ENCODE data around the gene LRMDA.

LRMDA gene

GRCh38 chr10:75999515-76000209 is 568.2 kb downstream of the LRMDA start:
- Histone ChIP-seq H3K4me1 (no peaks in the 10 kb centered on the region), H3K36me3 (no peaks in the 10 kb centered on the region), H4K20me1 (no peaks in the 10 kb centered on the region), H3K9me3 (replicated peaks in 1 of 11) (no peaks in the 10 kb centered on the region), H3K9ac (no peak overlapping the region), H3K4me2 (no peak overlapping the region), H3K27ac (no peak overlapping the region), H3K4me3 (no peak overlapping the region), H3K27me3 (no peaks in the 10 kb centered on the region)
- no peak for TF ChIP-seq Cebpa-rat (IDR thresholded peaks at IDR 0.05)

GRCh38 chr10:76000550-76000949 is 569.1 kb downstream of the LRMDA start:
- Histone ChIP-seq H3K4me3 (no peak overlapping the region), H3K27ac (no peak overlapping the region), H3K36me3 (no peaks in the 10 kb centered on the region), H3K27me3 (no peaks in the 10 kb centered on the region), H3K4me1 (no peaks in the 10 kb centered on the region), H4K20me1 (no peaks in the 10 kb centered on the region), H3K4me2 (no peak overlapping the region), H3K9ac (no peak overlapping the region), H3K9me3 (replicated peaks in 1 of 11) (no peaks in the 10 kb centered on the region)
- TF ChIP-seq Cebpa-rat (IDR thresholded peaks at IDR 0.05), result no peak

GRCh38 chr10:76001019-76001418 is 569.6 kb downstream of the LRMDA start:
- Histone ChIP-seq H3K27ac (no peak overlapping the region), H3K4me2 (no peak overlapping the region), H4K20me1 (no peaks in the 10 kb centered on the region), H3K4me1 (no peaks in the 10 kb centered on the region), H3K9me3 (replicated peaks in 1 of 11) (no peaks in the 10 kb centered on the region), H3K27me3 (no peaks in the 10 kb centered on the region), H3K4me3 (no peak overlapping the region), H3K9ac (no peak overlapping the region), H3K36me3 (no peaks in the 10 kb centered on the region)
- TF ChIP-seq Cebpa-rat (IDR thresholded peaks at IDR 0.05), result no peak

DNA sequence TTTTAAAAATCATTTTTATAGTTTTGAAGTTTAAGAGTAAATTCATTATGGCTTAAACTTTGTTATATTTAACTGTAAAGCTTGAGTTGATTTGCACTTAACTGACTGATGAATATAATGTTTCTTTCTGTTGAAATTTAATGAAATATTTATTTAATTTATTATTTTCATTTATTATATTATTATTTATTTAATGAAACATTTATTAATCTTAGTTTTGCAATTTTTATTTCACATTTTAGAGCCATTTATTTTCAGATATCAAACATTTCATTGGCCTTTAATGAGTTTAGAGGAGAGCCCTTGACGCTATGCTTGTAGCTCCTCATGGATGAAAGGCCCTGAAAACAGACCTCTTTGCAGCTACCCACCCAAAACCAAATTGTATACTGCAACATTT is 570.0 kb downstream of the LRMDA start:
- no peak overlapping the region for H3K9ac ChIP-seq

DNA sequence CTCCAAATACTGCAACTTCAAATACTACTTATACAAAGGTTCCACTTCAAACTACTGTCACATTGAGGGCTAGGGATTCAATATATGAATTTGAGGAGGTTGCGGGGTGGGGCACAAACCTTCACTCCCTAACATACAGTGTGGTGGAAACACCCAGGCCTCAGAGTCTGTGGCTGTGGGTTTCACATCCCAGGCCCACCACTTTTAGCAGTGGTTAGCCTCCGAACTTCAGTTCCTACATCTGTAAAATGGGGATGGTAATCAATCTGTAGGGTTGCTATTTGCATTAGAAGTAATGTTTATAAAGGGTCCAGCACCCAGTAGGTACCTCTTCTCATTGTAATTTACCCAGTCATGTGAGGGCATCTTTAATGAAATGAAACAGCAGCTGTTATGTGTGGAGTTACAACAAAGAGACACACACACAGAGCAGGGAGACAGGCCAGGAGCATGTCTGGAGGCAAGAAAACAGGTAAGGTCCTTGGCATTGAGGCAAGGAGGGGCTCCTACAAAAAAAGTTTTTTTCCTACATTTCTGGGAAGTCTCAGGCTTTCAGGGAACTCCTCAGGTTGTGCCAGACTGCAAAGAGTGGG is 570.9 kb downstream of the LRMDA start:
- no peak overlapping the region for H3K4me3 ChIP-seq
- no peak overlapping the region for H3K27ac ChIP-seq
- no peaks in the 10 kb centered on the region for H3K9me3 ChIP-seq (replicated peaks in 1 of 11)
- no peak overlapping the region for H3K4me2 ChIP-seq
- no peaks in the 10 kb centered on the region for H4K20me1 ChIP-seq
- H3K4me1 ChIP-seq, result no peaks in the 10 kb centered on the region
- no peak overlapping the region for H3K9ac ChIP-seq
- no peaks in the 10 kb centered on the region for H3K36me3 ChIP-seq
- TF ChIP-seq Cebpa-rat (IDR thresholded peaks at IDR 0.05), result no peak
- no peaks in the 10 kb centered on the region for H3K27me3 ChIP-seq

More for the DNA sequence above, 570.0 kb downstream of the LRMDA start:
- Histone ChIP-seq H3K27ac (no peak overlapping the region), H3K36me3 (no peaks in the 10 kb centered on the region), H3K9me3 (replicated peaks in 1 of 11) (no peaks in the 10 kb centered on the region), H3K4me1 (no peaks in the 10 kb centered on the region), H3K27me3 (no peaks in the 10 kb centered on the region), H4K20me1 (no peaks in the 10 kb centered on the region), H3K4me2 (no peak overlapping the region), H3K4me3 (no peak overlapping the region)
- TF ChIP-seq Cebpa-rat (IDR thresholded peaks at IDR 0.05), result no peak

DNA sequence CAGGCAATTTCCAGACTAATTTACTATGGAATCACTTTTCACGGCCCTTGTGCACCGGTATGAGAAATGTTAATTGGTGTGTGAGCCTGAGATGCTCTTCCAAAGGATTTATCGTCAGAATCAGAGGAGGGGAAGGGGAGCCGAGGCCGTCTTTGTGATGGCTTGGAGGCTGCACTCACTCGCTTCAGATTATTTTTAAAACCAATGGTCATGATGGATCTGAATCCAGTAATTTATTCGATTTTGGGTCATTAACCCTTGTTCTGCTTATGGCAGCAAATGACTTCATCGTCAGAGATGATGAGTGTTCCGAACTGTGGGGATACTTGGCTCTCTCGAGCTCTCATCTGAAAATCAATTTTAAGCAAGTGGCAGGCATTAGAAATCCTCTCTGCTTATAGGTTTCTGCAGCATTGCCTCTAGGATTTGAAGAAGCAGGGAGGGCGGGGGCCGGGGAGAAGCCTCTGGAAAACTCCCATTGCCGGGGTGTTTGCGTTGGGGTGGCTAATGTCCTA is 576.3 kb downstream of the LRMDA start:
- H4K20me1 ChIP-seq, result no peaks in the 10 kb centered on the region
- H3K9me3 ChIP-seq (replicated peaks in 1 of 11), result no peaks in the 10 kb centered on the region
- no peaks in the 10 kb centered on the region for H3K4me1 ChIP-seq
- TF ChIP-seq Cebpa-rat (IDR thresholded peaks at IDR 0.05), result no peak
- no peak overlapping the region for H3K4me2 ChIP-seq
- no peak overlapping the region for H3K4me3 ChIP-seq
- no peak overlapping the region for H3K27ac ChIP-seq
- no peaks in the 10 kb centered on the region for H3K36me3 ChIP-seq
- no peaks in the 10 kb centered on the region for H3K27me3 ChIP-seq
- H3K9ac ChIP-seq, result no peak overlapping the region

DNA sequence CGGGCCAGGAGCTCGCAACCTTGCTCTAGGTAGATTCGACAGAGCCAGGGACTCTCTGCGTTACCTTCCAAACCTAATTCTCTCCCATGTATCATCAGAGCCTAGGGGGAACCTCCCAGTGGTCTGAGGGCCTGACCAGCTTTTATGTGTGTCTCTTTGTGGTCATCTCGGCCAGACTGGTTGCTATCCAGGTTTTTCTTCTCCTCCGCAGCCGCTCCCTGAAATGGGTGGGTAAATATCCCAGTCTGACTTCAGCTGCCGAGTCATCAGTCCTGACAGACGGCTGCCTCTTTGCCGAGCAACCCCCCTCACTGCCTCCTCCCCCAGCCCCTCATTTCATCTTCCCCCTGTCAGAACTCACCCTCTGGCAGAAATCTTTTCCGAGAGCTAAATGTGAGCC is 578.1 kb downstream of the LRMDA start:
- H3K9ac ChIP-seq, result no peak overlapping the region
- no peaks in the 10 kb centered on the region for H3K27me3 ChIP-seq
- no peaks in the 10 kb centered on the region for H3K4me1 ChIP-seq
- H3K9me3 ChIP-seq (replicated peaks in 1 of 11), result no peaks in the 10 kb centered on the region
- TF ChIP-seq Cebpa-rat (IDR thresholded peaks at IDR 0.05), result no peak
- H3K4me3 ChIP-seq, result no peak overlapping the region
- H3K4me2 ChIP-seq, result no peak overlapping the region
- H3K36me3 ChIP-seq, result no peaks in the 10 kb centered on the region
- no peaks in the 10 kb centered on the region for H4K20me1 ChIP-seq
- H3K27ac ChIP-seq, result no peak overlapping the region

GRCh38 chr10:76010703-76011102 is 579.3 kb downstream of the LRMDA start:
- Histone ChIP-seq H3K4me1 (no peaks in the 10 kb centered on the region), H3K4me3 (no peak overlapping the region), H3K9ac (no peak overlapping the region), H4K20me1 (no peaks in the 10 kb centered on the region), H3K9me3 (replicated peaks in 1 of 11) (no peaks in the 10 kb centered on the region), H3K27me3 (no peaks in the 10 kb centered on the region), H3K36me3 (no peaks in the 10 kb centered on the region), H3K27ac (no peak overlapping the region), H3K4me2 (no peak overlapping the region)
- no peak for TF ChIP-seq Cebpa-rat (IDR thresholded peaks at IDR 0.05)

- Histone ChIP-seq H3K27me3 (no peaks in the 10 kb centered on the region), H4K20me1 (no peaks in the 10 kb centered on the region), H3K4me2 (no peak overlapping the region), H3K36me3 (no peaks in the 10 kb centered on the region), H3K4me3 (no peak overlapping the region), H3K9me3 (replicated peaks in 1 of 11) (no peaks in the 10 kb centered on the region), H3K4me1 (no peaks in the 10 kb centered on the region), H3K27ac (no peak overlapping the region), H3K9ac (no peak overlapping the region)
- TF ChIP-seq Cebpa-rat (IDR thresholded peaks at IDR 0.05), result no peak
Measured at GRCh38 chr10:76012716-76013327, 581.4 kb downstream of the LRMDA start.

- Histone ChIP-seq H3K9ac (no peak overlapping the region), H3K4me1 (no peaks in the 10 kb centered on the region), H3K4me3 (no peak overlapping the region), H3K27ac (no peak overlapping the region), H3K9me3 (replicated peaks in 1 of 11) (no peaks in the 10 kb centered on the region), H4K20me1 (no peaks in the 10 kb centered on the region), H3K36me3 (no peaks in the 10 kb centered on the region), H3K4me2 (no peak overlapping the region), H3K27me3 (no peaks in the 10 kb centered on the region)
- TF ChIP-seq Cebpa-rat (IDR thresholded peaks at IDR 0.05), result no peak
Measured at GRCh38 chr10:76015245-76015644, 583.8 kb downstream of the LRMDA start.

Measured in BLaER1 treated with 17β-estradiol and CSF1 and Interleukin-3, amounts not matched to agents 10 nM and 100 nM (cell line).